Femur (tissue), 1 donor: ENCODE measurements around the gene MMP10.

ENCODE experiments used
- DNase-seq: peaks from one replicate; pipeline ENCODE4 v3.0.0-alpha.2; 2017

Gene MMP10

DNA sequence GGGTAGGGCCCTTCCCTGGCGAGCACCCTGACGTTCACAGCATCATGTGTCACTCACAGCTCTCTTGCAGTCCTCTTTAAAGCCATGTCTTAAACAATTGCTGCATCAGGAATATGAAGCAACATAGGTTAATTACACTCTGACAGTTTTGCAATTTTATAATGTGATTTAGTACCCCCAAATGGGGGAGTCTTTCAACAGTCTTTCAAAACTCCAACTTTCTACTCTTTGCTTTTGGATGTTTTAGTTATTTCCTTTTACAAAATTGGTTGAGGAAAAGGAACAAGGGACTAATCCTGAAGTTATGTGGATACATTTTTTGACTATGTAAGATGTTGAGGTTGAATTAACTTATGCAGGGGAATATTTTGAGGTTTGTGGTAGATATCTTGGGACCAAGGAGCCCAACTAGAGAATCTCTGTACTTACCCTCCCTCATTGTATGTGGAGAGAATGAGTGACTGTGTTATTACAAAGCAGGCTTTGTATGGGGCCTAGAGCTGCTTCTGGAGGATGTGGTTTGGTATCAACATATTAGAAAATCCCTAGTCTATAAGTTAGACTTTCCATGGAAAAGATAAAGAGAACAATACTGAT, 55.4 kb downstream of the MMP10 start, which contains the start of gene MMP8:
Gene MMP8 (minus strand): TSS at position 51 of the 597 bp plus-strand sequence. CDS start 99 bp downstream, outside the sequence.
- DNase-seq, result no peak

DNA sequence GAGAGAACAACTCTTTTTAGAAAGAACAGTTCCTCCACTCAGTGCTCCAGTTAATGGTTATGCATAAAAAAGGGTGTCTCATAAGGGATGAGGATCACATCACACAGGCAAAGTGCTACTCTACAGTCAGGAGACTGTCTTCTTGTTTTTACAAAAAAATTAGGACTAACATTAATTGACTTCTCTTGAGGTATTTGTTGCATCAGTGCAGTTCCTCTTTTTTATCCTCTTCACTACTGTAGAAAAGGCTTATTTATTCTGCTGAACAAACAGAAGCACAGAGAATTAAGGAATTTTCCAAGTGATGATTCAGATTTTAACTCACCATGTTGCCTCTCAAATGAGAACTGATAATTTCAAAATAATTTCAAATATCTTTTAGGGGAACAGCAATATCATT, 57.6 kb downstream of the MMP10 start:
- DNase-seq, result no peak
